KMS-11 (cell line): ENCODE data around the gene SIVA1.
"Not testable (repeated sequence)": the region's sequence is repeated elsewhere in the genome, so short reads cannot be mapped to it uniquely, and the experiment has no call there.

Experiments
- H2AFZ ChIP-seq: fragments of 200-600 bp; sonication (generic); 2 replicates; pipeline ENCODE4 v1.6.1; 2016; ENCODE audit warnings: antibody characterized with exemption, mixed run types, low read depth
- H3K27ac ChIP-seq: fragments of 200-600 bp; sonication (generic); 2 replicates; pipeline ENCODE4 v1.6.1; 2016; ENCODE audit warnings: mild to moderate bottlenecking, mixed run types
- H3K27me3 ChIP-seq: fragments of 200-600 bp; sonication (generic); 2 replicates; pipeline ENCODE4 v1.6.1; 2017; ENCODE audit warnings: mild to moderate bottlenecking, low read depth, mixed run types, moderate library complexity; ENCODE audit not compliant: insufficient read depth
- H3K36me3 ChIP-seq: fragments of 200-600 bp; sonication (generic); 2 replicates; pipeline ENCODE4 v1.6.1; 2017; ENCODE audit warnings: mild to moderate bottlenecking, mixed run types; ENCODE audit not compliant: insufficient read depth
- H3K4me1 ChIP-seq: fragments of 200-600 bp; sonication (generic); 2 replicates; pipeline ENCODE4 v1.6.1; 2016; ENCODE audit warnings: mild to moderate bottlenecking, low read depth, mixed run types; ENCODE audit not compliant: poor library complexity, severe bottlenecking
- H3K4me2 ChIP-seq: fragments of 200-600 bp; sonication (generic); 2 replicates; pipeline ENCODE4 v1.7.0; 2016; ENCODE audit warnings: mild to moderate bottlenecking, mixed run types
- H3K4me3 ChIP-seq: fragments of 200-600 bp; sonication (generic); IDR thresholded peaks from 2 replicates; pipeline ENCODE4 v1.6.1; 2017; ENCODE audit warnings: low read depth, low read length, mixed read lengths; ENCODE audit not compliant: insufficient read depth
- H3K79me2 ChIP-seq: fragments of 200-600 bp; sonication (generic); 2 replicates; pipeline ENCODE4 v1.6.1; 2016; ENCODE audit warnings: low read depth, mixed run types; ENCODE audit not compliant: insufficient read depth
- H3K9ac ChIP-seq: fragments of 200-600 bp; sonication (generic); 2 replicates; pipeline ENCODE4 v1.6.1; 2016; ENCODE audit warnings: mild to moderate bottlenecking, mixed run types
- H4K20me1 ChIP-seq: fragments of 200-600 bp; sonication (generic); 2 replicates; pipeline ENCODE4 v1.6.1; 2016; ENCODE audit warnings: mild to moderate bottlenecking, mixed run types; ENCODE audit not compliant: insufficient read depth
- TF ChIP-seq, protein P1 (sequence below): fragments of 200-600 bp; sonication (generic); conservative IDR thresholded peaks from 2 replicates; pipeline ENCODE4 v1.6.1; 2017; ENCODE audit warnings: low read depth, mild to moderate bottlenecking, antibody characterized with exemption, low read length, moderate library complexity, mixed read lengths

Gene SIVA1

DNA sequence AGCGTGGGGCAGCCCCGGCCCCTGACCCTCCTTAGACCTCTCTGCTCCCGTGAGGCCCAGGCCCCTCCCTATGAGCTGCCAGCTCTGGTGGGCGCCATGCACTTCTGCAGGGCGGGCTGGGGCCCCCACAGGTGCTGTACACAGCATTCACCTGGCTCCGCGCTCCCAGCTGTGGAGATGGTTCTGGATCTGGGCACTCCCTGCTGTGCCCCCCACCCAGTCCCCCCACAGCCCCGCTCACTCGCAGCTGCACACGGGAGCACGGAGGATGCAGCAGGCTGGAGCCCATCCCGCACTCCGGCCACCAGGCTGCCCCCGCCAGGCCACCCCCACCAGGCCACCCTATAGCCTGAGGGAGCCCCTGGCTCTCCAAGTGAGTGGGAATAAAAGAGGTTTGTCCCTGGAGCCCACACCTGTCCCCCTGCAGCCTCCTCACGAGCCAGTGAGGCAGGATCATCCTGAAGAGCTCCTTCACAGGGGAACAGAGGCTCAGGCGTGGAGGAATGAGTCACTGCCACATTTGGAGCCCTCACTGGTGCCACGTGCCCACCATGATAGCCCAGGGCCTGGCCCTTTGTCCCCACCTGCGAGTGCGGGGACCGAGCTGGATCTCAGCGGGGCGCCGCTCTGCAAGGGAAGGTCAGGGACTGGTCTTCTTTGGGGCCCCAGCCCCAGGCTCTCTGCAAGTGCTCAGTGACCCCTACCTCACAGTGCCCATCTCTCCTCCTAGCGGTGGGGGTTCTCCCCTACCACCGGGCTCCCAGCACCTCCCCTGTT is 27.0 kb upstream of the SIVA1 start:
- no peaks in the 10 kb centered on the region for H3K79me2 ChIP-seq
- H3K9ac ChIP-seq = no peak overlapping the region
- TF ChIP-seq, protein P1, sequence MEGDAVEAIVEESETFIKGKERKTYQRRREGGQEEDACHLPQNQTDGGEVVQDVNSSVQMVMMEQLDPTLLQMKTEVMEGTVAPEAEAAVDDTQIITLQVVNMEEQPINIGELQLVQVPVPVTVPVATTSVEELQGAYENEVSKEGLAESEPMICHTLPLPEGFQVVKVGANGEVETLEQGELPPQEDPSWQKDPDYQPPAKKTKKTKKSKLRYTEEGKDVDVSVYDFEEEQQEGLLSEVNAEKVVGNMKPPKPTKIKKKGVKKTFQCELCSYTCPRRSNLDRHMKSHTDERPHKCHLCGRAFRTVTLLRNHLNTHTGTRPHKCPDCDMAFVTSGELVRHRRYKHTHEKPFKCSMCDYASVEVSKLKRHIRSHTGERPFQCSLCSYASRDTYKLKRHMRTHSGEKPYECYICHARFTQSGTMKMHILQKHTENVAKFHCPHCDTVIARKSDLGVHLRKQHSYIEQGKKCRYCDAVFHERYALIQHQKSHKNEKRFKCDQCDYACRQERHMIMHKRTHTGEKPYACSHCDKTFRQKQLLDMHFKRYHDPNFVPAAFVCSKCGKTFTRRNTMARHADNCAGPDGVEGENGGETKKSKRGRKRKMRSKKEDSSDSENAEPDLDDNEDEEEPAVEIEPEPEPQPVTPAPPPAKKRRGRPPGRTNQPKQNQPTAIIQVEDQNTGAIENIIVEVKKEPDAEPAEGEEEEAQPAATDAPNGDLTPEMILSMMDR = no peak
- H3K27ac ChIP-seq = no peak overlapping the region
- H2AFZ ChIP-seq = no peak overlapping the region
- no peaks in the 10 kb centered on the region for H3K4me1 ChIP-seq
- no peak overlapping the region for H3K4me2 ChIP-seq
- H4K20me1 ChIP-seq = no peaks in the 10 kb centered on the region
- peaks cover 8% of the 10 kb centered on the region; the same call in 1 of the 2 replicates for H3K27me3 ChIP-seq
- H3K36me3 ChIP-seq = no peaks in the 10 kb centered on the region
- H3K4me3 ChIP-seq = no peak overlapping the region

- Histone ChIP-seq H4K20me1 (no peaks in the 10 kb centered on the region), H3K79me2 (no peaks in the 10 kb centered on the region), H3K9ac (no peak overlapping the region), H3K4me3 (no peak overlapping the region), H3K4me1 (no peaks in the 10 kb centered on the region), H3K27me3 (peaks cover 8% of the 10 kb centered on the region; the same call in 1 of the 2 replicates), H3K4me2 (no peak overlapping the region), H3K27ac (no peak overlapping the region), H3K36me3 (no peaks in the 10 kb centered on the region), H2AFZ (no peak overlapping the region)
- TF ChIP-seq, protein P1 = no peak
Measured at GRCh38 chr14:104726600-104727451, 26.1 kb upstream of the SIVA1 start.

GRCh38 chr14:104728631-104729030 is 24.3 kb upstream of the SIVA1 start:
- Histone ChIP-seq H3K4me2 (no peak overlapping the region), H3K27ac (no peak overlapping the region), H4K20me1 (no peaks in the 10 kb centered on the region), H3K4me3 (no peak overlapping the region), H3K4me1 (no peaks in the 10 kb centered on the region), H3K9ac (no peak overlapping the region), H3K79me2 (no peaks in the 10 kb centered on the region), H2AFZ (no peak overlapping the region), H3K36me3 (no peaks in the 10 kb centered on the region), H3K27me3 (peaks cover 8% of the 10 kb centered on the region; the same call in 1 of the 2 replicates)
- TF ChIP-seq, protein P1 = no peak

DNA sequence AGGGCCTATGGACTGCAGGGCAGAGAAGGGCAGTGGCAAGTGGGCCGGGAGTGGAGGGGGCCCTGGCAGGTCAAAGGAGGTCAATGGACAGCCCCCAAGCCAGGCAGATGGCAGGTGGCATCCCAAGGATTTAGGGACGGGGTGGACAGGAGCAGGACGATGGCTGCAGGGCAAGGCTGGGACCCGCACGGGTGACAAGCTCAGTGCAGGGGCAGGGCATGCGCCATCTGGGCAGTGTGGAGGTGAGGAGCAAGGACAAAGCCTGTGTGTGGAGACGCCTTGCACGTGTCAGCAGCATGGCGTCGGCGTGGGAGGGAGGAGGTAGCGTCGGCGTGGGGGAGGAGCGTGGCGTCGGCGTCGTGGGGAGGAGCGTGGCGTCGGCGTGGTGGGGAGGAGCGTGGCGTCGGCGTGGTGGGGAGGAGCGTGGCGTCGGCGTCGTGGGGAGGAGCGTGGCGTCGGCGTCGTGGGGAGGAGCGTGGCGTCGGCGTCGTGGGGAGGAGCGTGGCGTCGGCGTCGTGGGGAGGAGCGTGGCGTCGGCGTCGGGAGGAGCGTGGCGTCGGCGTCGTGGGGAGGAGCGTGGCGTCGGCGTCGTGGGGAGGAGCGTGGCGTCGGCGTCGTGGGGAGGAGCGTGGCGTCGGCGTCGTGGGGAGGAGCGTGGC is 23.6 kb upstream of the SIVA1 start:
- not testable (repeated sequence) for H3K4me2 ChIP-seq, H3K36me3 ChIP-seq, H3K4me3 ChIP-seq, H4K20me1 ChIP-seq, H3K27ac ChIP-seq, H3K9ac ChIP-seq, H3K79me2 ChIP-seq, H3K4me1 ChIP-seq, H2AFZ ChIP-seq
- peaks cover 12% of the 10 kb centered on the region; the same call in 1 of the 2 replicates for H3K27me3 ChIP-seq
